ENCODE results near the gene PHETA1. TPM values are rescaled to one million over a fixed set of nuclear protein-coding genes. Genes with fewer than 3 reads are reported as not detected.
"Not testable (repeated sequence)": the region's sequence is repeated elsewhere in the genome, so short reads cannot be mapped to it uniquely, and the experiment has no call there.

PHETA1 gene
- total RNA-seq, 1 donor from 2014 or later, result 25.3 TPM

DNA sequence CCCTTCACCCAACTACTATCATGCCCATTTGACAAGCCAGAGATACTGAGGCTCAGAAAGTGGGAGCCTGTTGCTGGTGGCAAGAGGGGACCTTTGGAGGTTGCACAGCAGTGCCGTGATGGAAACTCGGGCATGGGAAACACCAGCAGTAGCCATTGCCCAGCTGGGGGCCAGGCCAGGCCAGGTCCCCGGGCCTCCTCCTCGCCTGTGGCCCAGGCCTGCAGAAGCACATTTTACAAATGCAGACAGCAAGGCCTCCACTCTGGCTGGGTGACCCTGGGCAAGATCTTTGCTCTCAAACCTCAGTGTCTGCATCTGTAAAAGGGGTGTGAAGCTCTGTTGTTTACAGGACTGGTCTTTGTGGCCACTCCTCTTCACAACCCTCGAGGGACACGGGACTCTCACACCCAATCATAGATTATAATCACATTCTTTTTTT lies 32.3 kb upstream of the PHETA1 start:
- ATAC-seq (no peak), DNase-seq (no peak)
- H3K27ac ChIP-seq, result no peak overlapping the region
- H3K4me3 ChIP-seq, result no peak overlapping the region
- H3K4me1 ChIP-seq, result peaks cover 36% of the 10 kb centered on the region
- intact Hi-C loops (cut with DNase I), result loop anchor here (5.0 kb wide), 1 partner anchor 51 kb away; no protein-coding TSS in a partner anchor
- no peaks in the 10 kb centered on the region for H3K27me3 ChIP-seq
- no peaks in the 10 kb centered on the region for H3K9me3 ChIP-seq
- no peak for TF ChIP-seq CTCF (IDR thresholded peaks at IDR 0.05)
- no peaks in the 10 kb centered on the region for H3K36me3 ChIP-seq

GRCh38 chr12:111399741-111400404 lies 31.0 kb upstream of the PHETA1 start:
- not testable (repeated sequence) for H3K9me3 ChIP-seq, H3K4me3 ChIP-seq, ATAC-seq, H3K27ac ChIP-seq, H3K27me3 ChIP-seq, H3K36me3 ChIP-seq, DNase-seq
- H3K4me1 ChIP-seq, result peaks cover 31% of the 10 kb centered on the region
- intact Hi-C loops (cut with DNase I), result loop anchor here (5.0 kb wide), 1 partner anchor 52 kb away; no protein-coding TSS in a partner anchor

DNA sequence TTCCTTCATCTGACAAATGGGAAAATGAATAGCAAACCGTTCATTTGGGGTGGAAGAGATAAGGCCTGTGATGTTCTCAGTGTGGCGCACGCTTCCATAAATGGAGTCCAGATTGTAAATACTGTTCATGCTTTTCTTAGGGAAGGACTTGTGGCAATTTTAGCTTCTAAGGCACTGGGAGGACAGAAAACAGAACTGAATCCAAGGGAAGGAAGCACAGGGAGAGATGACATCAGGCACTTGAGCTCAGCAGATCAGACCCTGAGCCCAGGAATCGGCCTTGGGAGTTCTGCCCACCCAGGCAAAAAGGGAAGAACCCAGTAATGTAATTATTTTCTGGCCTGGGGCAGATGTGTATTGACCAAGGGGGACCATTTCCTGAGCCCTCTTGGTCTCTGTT lies 29.6 kb upstream of the PHETA1 start:
- H3K27me3 ChIP-seq, result no peaks in the 10 kb centered on the region
- H3K4me1 ChIP-seq, result peaks cover 17% of the 10 kb centered on the region
- DNase-seq (no peak), ATAC-seq (peak; percentile 29)
- H3K27ac ChIP-seq, result peak overlapping the region; percentile 1
- no peaks in the 10 kb centered on the region for H3K36me3 ChIP-seq
- TF ChIP-seq CTCF (IDR thresholded peaks at IDR 0.05), result no peak
- H3K4me3 ChIP-seq, result no peak overlapping the region
- no peaks in the 10 kb centered on the region for H3K9me3 ChIP-seq
- intact Hi-C loops (cut with DNase I), result no loop called here

DNA sequence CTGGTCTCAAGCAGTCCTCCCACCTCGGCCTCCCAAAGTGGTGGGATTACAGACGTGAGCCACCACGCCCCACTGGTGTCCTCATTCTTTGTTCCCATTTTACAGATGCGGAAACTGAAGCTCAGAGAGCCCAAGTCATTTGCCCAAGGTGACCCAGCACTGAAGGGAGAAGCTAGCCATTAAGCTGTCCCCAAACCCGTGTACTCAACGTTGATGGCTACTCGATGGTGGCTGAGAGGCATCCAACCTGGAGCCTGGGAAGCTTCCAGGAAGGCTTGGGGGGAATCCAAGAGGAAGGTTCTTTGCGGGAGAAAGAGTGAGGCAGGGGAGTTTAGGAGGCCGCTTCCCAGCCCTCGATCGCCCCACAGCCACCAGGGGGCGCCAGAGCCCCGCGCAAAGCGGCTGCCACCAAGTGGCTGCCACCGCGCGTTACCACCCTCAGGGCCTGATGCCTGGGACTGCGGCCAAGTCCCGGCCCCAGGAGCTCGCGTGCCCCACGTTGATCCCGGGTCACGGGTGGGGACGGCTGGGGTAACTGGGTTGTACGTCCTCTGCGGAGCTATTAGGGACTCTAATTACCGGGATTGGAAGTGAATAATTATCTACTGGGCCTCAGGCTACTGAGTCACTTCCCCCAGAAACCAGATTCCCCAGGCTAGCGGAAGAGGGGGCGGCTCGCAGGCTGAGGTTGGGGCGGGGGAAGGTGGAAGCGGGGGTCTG lies 28.0 kb upstream of the PHETA1 start:
- Histone ChIP-seq H3K36me3 (no peaks in the 10 kb centered on the region), H3K4me3 (peak overlapping the region; percentile 25), H3K27ac (peak overlapping the region; percentile 39), H3K4me1 (peaks cover 12% of the 10 kb centered on the region), H3K27me3 (no peaks in the 10 kb centered on the region), H3K9me3 (no peaks in the 10 kb centered on the region)
- TF ChIP-seq CTCF (IDR thresholded peaks at IDR 0.05), result peak; percentile 99
- ATAC-seq (peak; percentile 89), DNase-seq (peak; percentile 94)
- intact Hi-C loops (cut with DNase I), result no loop called here

GRCh38 chr12:111396271-111396670 lies 27.4 kb upstream of the PHETA1 start:
- H3K9me3 ChIP-seq; H3K36me3 ChIP-seq; ATAC-seq; intact Hi-C loops (cut with DNase I); H3K4me3 ChIP-seq; H3K27me3 ChIP-seq; DNase-seq: not testable (repeated sequence)
- peaks cover 12% of the 10 kb centered on the region for H3K4me1 ChIP-seq
- H3K27ac ChIP-seq, result peak overlapping the region; percentile 39

DNA sequence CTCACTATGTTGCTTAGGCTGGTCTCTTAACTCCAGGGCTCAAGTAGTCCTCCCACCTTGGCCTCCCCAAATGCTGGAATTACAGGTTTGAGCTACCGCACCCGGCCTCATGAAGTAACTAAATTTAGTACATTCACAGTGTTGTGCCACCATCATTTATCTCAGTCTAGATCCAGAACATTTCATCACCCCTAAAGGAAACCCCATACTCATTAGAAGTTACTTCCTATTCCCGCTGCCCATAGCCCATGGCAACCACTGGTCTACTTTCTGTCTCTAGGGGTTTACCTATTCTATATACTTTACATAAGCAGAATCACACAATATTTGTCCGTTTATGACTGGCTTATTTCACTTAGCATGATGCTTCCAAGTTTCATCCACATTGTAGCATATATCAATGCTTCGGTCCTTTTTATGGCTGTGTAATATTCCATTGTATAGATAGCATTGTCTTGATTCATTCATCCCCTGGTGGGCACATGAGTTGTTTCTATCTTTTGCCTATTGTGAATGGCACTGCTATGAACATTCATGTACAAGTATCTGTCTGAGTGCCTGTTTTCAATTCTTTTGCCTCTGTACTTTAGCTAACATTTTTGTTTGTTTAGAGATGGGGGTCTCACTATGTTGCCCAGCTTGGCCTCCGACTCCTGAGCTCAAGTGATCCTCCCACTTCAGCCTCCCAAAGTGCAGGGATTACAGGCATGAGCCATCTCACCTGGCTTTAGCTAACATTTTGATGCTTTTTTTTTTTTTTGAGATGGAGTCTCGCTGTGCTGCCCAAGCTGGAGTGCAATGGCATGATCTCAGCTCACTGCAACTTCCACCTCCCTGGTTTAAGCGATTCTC lies 26.7 kb upstream of the PHETA1 start:
- H3K27me3 ChIP-seq, result no peaks in the 10 kb centered on the region
- intact Hi-C loops (cut with DNase I), result no loop called here
- H3K36me3 ChIP-seq, result no peaks in the 10 kb centered on the region
- no peak overlapping the region for H3K27ac ChIP-seq
- peaks cover 12% of the 10 kb centered on the region for H3K4me1 ChIP-seq
- no peaks in the 10 kb centered on the region for H3K9me3 ChIP-seq
- ATAC-seq (no peak), DNase-seq (no peak)
- TF ChIP-seq CTCF (IDR thresholded peaks at IDR 0.05), result no peak
- no peak overlapping the region for H3K4me3 ChIP-seq
